DLD1 (cell line): ENCODE results near the gene VAMP2.

Experiments
- in situ Hi-C: cut with HindIII; loops from 2 replicates; pipeline ENCODE4 v1.10.0; 2017; ENCODE audit warnings: low sequenced_read_pairs

Gene VAMP2

DNA sequence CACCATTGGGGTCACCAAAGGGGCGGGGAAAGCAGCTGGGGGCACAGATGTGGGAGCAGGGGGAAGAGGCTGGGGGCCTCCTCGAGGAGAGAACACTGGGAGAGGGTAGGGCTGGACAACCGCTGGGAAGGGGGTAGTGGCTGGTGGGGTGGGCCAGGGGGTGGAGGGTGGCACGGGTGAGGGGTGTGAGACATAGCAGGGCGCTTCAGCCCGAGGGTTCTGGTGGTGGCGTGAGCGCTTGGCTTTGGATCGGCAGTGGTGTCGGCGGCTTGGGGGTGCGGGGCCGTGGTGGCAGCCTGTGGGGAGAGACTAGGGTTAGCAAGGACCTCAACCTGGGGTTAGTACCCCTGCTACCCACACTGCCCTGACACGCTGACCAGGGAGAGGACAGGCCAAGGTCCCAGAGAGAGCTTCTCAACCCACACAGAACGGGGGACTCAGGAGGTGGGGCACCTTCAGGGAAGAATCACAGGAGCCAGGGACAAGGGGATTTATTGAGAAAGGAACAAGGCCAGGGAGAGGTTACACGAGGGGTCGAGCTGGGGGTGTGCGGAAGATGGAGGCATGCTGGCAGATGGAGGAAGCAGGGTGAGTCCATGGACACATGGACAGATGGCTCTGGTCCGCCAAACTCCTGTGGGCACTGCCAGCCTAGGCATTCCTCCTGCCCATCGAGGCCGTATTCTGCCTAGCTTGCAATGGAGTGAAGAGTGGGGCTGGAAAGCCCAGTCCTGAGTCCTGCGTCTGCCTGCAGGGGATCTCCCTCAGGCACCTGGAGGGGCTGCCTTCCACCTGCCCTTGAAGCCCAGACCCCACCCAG, 19.0 kb downstream of the VAMP2 start:
- in situ Hi-C loops, result no loop called here

DNA sequence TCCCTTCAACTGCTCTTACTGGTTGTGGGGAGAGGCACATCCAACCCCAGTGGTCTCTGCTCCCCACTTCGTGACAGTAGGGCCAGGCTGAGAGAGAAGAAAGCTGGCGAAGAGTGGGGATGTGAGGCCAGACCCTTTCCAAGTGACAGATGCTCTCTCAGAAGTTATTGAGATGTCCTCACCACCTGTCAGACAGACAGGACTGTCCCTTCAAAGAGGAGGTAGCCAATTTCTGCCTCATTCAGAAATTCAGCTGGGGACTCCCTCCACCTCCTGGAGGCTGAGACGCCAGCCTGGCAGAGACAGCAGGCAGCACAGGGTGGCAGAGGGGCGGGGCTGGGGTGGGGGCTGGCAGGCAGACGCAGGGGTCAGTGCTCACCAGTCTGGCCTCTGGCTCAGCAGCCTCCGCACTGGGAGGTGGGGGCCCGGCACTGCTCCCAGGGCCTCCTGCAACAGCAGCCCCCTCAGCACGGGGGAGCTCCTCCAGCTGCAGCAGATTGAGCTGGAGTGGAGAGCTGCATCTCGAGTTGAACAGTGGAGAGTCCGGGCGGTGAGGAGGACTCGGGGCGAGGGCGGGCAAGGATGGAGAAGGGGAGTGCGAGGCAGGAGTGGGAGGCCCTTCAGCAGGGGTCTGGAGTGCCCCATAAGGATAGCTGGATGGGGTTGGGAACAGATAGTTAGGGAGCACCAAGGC, 19.7 kb downstream of the VAMP2 start:
- in situ Hi-C loops, result no loop called here

DNA sequence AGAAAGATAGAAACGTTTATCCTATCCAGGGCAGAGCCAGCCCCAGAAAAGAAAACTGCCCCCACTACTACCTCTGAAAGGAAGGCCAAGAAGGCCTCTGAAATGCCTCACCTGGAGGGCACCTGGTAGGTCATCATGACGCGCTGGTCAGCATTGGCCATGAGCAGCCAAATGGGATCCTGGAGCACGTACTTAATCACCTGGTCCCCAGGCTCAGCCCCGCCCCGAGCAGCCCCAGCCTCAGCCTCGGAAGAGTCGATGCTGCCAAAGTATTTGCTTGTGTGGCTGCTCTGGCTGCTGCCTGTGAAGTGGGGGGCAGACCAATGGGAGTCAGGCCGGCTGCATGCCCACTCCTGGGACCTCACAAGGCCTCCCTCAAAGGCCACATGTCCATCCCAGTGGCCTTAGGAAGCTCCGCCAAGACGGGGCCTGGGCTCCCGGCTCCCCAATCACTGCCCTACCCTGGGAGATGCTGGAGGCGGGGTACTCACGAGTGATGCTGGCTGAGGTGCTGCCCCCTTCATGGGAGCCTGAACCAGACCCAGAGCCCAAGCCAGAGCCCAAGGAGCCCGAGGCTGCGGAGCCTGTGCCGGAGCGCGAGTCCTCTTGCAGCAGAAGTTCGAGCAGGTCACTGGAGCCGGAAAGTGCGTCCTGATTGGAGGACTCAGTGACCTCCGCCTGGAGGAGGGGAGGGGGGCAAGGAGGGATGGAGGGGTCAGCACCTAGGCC, 20.4 kb downstream of the VAMP2 start:
- in situ Hi-C loops, result no loop called here

DNA sequence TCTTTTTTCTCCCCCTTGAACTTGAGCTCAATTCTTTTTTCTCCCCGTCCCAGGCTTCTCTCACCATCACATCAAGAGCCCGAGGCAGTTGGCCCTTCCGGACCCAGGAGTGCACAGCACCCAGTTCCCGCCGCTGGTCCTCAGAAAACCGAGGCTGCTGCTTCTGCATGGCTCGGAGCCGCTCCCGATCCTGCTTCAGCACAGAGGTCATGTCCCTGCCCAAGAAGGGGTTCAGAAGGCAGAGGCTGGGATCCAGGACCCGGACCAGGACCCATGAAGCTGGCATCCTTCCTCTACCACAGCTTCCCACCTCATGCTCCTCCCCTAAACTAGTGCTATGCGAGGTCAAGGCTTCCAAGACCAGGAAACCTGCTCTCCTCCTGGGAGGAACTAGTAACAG, 21.0 kb downstream of the VAMP2 start:
- in situ Hi-C loops, result no loop called here

DNA sequence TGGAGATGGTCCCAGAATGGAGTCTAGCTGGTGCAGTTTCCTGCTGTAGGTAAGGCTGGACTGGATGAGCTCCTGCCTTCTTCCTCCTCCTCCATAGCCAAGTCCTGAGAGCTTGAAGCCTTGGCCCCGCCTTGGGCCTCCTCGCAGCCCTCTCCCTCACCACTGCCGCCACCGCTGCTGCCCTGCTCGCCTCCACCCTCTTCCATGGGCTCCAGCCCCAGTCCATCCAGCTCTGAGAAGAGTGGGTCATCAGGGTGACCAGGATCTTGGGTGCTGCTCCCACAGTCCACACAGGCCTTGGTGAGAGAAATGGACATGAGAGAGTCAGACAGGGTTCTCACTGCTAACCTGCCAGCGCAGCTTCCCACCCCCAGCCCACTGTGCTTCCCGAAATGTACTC, 21.7 kb downstream of the VAMP2 start:
- in situ Hi-C loops, result no loop called here

DNA sequence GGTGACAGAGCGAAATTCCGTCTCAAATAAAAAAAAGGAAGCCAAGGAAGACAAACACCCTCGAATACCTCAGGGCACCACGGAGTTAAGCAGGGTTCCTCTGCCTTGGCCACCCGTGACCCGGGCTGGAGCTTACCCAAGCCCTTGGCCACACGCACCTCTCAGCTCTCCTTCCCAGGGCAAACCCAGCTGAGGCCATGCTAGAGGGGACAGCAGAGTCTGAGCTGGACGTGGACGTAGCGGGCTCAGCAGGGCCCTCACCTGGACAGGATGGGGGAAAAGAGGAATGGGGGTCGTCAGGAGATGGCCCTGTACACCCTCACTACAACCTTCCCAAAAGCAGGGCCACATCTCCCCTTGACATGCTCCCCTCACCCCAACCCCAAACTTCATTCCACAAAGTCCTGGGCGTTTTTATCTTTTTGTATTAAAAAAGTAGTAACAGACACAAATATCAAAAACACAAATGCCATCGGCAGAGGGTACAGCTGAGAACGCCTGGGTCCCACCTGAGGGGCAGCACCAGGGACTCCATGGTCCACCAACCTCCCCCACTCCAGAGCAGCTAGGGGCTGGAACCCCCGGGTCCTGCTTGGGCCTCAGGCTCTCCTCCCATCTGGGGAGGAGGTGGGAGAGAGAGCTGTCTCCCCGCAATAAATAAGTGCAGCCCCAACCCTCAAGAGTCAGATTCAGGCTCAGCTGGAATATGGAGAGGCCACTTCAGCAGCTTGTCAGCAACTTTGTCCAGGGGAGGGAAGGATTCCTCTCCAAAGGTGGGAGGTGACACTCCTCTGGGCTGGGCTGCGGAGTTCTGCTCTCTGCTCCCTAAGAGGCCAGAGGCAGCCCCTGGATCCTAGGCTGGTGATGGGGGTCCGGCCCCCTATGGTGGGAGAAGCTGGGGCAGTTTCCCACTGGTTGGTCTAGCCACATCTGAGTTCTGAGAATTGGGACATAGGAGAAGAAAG, 22.4 kb downstream of the VAMP2 start:
- in situ Hi-C loops, result no loop called here

DNA sequence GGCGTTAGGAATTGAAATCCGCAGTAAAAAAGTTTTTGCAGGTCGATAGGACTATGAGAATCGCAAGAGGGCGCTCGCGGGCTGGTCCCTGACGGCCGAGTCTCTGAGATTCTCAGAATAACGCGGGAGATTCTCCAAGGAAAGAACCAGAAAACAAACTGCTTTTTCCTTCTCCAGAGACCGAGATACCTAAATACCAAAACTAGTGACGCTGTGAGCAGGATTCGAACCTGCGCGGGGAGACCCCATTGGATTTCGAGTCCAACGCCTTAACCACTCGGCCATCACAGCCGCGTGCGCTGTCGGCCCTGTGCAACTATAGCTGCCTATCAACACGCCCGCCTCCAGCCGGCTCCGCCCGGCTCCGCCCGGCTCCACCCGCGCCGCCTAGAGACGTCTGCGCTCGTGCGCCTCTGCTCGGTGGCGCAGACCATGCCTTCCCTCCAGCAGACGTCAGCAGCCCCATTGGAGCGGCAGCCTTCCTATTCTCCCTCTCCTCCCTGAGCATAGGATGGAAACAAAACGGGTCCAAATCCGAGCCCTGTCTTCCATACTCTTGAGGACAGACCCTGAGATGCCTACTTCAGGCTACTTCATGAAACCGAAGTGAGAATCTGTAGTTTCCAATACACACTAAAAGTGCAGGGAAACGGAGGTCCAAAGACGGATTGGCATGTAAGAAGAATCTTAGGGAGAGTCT, 23.9 kb downstream of the VAMP2 start:
- in situ Hi-C loops, result no loop called here

DNA sequence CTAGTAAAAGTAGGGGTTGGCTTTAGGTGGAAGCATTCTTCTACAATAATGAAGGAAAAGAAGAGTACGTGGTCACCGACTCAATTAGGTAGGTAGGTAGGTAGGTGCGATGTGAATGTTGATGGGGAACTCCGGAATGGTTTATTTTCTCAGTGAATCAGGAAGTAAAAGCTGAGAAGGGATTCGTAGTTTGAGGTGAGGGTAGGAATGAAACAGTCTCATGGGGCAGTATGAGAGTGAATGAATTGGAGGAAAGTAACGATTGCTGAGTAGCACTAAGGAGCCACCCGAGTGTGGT, 24.4 kb downstream of the VAMP2 start:
- in situ Hi-C loops, result no loop called here

DNA sequence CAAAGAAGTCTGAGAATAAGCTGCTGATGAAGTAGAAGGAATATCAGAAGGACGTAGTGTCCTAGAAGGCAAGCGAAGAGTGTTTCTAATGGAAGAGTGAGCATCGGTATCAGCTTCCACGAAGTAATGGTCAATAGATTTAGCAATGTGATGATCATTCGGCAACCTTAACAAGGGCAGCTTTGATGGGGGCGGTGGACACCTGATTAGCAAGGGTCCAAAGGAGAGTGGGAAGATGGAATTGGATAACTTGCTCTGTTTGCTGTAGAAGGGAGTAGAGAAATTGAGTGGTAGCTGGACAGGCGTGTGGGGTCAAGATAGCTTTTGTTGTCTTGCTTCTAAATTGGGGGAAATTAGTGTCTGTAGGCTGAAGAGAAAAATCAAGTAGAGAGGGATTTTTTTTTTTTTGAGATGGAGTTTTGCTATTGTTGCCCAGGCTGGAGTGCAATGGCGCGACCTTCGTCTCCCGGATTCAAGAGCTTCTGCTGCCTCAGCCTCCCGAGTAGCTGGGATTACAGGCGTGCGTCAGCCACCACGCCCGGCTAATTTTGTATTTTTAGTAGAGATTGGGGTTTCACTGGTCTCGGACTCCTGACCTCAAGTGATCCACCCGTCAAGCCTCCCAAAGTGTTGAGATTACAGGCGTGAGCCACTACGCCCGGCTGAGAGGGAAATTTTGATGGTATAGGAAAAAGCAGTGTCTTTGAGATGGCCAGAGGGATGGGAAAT, 24.9 kb downstream of the VAMP2 start:
- in situ Hi-C loops, result no loop called here

DNA sequence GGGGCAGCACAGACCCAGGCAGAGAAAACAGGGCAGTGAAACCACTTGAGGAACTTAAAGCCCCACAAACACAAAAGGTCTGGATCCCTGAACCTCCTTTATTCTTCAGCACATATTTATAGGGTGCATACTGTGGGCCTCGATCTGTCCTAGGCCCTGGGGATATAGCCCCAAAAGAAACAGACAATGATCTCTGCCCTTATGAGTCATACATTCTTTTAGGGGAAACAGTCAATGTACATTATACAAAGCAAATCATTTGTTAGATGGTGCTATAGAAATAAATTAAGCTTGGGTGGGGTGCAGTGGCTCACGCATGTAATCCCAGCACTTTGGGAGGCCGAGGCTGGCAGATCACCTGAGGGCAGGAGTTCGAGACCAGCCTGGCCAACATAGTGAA, 28.8 kb downstream of the VAMP2 start:
- in situ Hi-C loops, result no loop called here

DNA sequence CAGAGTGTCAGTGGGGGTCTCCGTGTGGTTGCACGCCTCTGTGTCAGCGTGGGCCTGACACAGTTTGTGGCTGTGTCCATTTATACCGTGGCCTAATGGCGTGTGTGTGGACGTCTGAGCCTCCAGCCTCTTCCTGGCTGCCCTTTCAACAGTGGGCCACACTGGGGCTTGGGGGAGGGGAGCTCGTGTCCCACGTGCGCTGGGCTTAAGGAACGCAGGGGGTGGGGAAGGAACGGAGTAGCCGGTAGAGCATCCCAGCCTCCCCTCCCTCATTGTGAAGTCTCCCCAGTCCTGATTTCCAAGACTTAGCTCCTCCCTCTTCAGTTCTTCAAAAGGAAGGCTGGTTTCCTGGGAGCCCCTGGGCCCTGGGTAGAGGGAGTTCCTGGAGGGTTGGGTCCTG, 29.3 kb downstream of the VAMP2 start:
- in situ Hi-C loops, result no loop called here

DNA sequence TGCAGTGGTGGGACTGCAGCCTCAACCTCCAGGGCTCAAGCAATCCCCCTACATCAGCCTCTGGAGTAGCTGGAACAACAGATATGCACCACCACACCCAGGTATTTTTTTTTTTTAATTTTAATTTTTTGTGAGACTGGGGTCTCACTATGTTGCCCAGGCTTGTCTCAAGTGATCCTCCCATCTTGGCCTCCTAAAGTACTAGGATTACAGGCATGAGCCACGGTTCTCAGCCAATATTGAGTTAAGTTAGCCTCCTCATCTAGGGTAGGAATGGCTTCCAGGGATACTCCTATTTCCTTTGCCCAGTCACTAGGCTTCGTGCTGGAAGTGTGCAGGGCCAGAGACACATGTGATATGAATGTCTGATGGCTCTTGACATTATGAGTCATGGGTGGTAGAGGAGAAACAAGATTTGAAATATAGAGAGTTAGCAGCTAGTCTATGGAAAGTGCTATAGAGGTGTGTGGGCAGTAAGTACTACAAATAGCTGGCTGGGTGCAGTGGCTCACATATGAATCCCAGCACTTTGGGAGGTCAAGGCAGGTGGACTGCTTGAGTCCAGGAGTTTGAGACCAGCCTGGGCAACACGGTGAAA, 30.8 kb downstream of the VAMP2 start:
- in situ Hi-C loops, result no loop called here

DNA sequence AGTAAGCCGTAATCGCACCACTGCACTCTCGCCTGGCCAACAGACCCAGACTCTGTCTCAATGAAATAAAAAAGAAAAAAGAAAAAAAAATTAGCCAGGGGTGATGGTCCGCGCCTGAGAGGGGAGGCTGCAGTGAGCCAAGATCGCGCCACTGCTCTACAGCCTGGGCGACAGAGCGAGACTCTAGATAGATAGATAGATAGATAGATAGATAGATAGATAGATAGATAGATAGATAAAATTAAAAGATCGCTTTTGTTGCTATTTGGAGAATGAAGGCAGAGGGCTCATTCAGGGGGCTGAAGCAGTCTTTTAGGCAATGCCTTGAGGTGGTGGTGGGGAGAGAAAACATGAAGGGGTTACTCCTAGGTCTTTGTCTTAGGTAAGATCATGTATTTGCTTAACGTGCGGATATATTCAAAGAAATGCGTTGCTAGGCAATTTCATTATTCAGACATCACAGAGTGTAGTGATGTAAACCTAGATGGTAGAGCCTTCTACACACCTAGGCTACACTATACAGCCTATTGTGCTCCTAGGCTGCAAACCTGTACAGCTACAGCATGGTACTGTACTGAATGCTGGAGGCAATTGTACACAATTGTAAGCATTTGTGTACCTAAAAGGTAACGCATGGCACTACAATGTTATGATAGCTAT, 34.5 kb downstream of the VAMP2 start:
- in situ Hi-C loops, result no loop called here

DNA sequence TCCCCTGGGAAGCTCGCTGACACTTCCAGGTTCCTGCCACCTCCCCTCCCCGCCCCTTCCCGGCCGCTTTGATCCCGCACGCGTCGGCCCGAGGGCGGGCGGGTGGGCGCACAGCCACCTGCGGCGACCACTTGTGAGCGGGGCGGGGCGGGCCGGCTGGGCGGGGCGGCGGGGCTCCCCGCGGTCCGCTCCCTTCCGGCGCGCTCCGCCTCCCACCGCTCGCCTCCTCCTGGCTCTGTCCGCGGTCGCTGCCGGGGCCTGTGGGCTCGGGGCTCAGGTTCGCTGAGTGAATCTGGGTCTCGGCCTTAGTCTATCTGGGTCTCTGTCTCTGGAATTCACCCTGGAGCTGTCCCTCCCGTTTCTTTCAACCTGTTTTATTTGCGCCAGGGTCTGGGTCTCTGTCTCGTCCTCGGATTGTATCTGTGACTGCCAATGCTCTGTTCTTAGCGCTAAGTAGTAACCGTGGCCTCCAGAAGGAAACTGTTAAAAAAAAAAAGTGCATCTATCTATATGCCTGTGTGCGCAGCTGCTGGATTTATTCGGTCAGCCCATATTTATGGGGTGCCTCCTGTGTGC, 36.2 kb downstream of the VAMP2 start:
- in situ Hi-C loops, result no loop called here

DNA sequence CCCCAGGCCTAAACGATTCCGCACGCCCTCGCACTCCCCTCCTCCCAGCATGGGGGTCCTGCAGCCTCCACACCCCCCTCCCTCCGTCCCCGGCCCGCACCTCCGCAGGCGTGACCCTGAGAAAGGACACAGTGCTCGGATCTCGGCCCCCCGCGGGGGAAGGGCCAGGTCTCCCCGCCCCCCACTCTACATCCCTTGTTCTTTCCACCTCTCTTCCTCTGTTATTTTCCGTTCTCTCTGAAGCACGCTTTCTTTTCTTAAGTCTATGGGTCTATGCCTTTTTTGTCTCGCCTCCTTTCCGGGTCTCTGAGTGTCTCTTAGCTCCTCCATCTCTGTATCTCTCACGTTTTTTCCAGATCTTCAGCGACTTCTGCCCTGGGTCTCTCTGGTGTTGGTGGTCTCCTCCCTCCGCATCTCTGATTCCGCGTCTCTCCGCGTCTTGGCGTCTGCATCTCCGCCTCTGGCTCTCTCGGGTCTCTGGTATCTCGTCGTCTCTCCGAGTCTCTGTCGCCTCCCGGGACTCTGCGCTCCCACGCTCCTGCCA, 36.7 kb downstream of the VAMP2 start:
- in situ Hi-C loops, result no loop called here

DNA sequence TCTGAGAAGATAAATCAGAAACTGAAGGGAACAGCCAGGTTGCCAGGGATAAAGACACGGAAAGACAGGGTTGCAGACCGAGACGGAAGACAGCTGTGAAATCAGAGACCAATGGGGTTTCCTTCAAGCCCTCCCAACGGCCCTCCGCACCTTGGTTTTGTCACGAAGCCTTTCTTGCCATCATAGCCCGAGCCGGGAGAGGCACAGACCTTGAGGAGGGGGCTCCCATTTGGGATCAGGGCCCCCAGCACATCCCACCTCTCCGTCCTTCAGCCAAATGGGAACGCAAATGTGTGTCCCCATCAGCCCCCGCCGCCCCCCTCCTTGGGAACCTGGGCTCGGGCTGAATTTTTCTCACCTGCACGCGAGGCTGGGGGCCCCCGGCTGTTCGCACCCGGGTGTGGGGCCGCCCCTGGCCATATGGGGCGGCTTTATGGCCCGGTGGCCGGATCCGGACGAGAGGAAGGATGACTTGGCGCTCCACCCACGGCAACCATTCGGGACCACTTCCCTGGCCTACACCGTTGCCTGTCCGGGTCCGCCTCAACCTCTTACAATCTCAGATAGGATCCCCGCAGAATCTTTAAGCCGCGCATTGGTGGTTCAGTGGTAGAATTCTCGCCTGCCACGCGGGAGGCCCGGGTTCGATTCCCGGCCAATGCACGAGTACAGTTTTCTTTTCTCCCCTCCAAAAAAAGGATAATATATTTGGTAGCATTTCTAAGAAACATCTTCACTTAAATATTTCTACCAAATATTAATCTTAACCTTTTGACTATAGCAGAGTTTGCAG, 37.4 kb downstream of the VAMP2 start:
- in situ Hi-C loops, result no loop called here
